Measurements from ENCODE around the gene CAB39. TPM values are rescaled to one million over a fixed set of nuclear protein-coding genes. Genes with fewer than 3 reads are reported as not detected.

CAB39 gene
- total and polyA plus RNA-seq, 12 donors, result 17.3 to 99.7 (median 90.0) TPM

- DNase-seq (no peak), ATAC-seq (peak in 1 of 8 donors; percentile 22)
- Histone ChIP-seq H3K27ac (no peak overlapping the region), H3K27me3 (no peaks in the 10 kb centered on the region), H3K36me3 (no peaks in the 10 kb centered on the region), H3K4me3 (no peak overlapping the region), H3K9me3 (no peaks in the 10 kb centered on the region), H3K4me1 (peaks cover 0 to 21% (median 0%) of the 10 kb centered on the region in 9 donors)
- TF ChIP-seq, protein P1, sequence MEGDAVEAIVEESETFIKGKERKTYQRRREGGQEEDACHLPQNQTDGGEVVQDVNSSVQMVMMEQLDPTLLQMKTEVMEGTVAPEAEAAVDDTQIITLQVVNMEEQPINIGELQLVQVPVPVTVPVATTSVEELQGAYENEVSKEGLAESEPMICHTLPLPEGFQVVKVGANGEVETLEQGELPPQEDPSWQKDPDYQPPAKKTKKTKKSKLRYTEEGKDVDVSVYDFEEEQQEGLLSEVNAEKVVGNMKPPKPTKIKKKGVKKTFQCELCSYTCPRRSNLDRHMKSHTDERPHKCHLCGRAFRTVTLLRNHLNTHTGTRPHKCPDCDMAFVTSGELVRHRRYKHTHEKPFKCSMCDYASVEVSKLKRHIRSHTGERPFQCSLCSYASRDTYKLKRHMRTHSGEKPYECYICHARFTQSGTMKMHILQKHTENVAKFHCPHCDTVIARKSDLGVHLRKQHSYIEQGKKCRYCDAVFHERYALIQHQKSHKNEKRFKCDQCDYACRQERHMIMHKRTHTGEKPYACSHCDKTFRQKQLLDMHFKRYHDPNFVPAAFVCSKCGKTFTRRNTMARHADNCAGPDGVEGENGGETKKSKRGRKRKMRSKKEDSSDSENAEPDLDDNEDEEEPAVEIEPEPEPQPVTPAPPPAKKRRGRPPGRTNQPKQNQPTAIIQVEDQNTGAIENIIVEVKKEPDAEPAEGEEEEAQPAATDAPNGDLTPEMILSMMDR (IDR thresholded peaks at IDR 0.05), result no peak
- intact Hi-C loops (cut with DNase I), result no loop called here
- 50 to 56% methylated on average over 9 of the region's 9 CpGs for WGBS, 2 donors
Measured at GRCh38 chr2:230690439-230690838, 22.2 kb upstream of the CAB39 start.

DNA sequence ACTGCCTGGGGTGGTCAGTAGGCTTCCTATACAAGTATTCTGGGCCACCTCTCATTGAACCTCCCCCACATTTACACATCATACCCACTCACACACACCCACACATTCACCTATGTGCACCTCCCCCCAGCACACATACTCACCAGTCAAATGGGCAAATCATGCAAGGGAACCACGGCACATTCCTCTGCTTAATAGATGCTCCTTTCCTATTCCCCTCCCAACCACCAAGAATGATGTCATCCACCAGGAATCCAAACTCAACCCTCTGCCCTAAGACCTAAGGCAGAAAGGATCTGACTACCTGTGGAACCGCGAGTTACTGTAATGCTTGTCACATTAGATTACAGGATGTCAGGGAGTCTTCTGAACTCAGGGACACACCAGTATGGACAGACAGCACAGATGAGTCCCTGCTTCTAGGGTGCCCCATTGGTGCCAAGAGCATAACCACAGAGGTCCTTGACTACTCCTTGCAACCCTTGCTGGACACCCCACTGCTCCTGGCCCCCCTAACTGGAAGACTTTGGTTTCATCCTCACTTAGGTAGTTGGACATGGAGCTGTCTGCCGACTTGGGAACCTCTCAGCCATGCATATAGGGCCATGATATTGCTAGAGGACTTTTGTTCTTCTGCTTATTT is 21.5 kb upstream of the CAB39 start:
- no peaks in the 10 kb centered on the region for H3K9me3 ChIP-seq
- 52 to 57% methylated on average over 4 of the region's 4 CpGs for WGBS, 2 donors
- intact Hi-C loops (cut with DNase I), result no loop called here
- no peaks in the 10 kb centered on the region for H3K36me3 ChIP-seq
- ATAC-seq, result no peak
- no peak overlapping the region for H3K27ac ChIP-seq
- no peak overlapping the region for H3K4me3 ChIP-seq
- peaks cover 0 to 16% (median 0%) of the 10 kb centered on the region in 9 donors for H3K4me1 ChIP-seq
- no peak for DNase-seq
- H3K27me3 ChIP-seq, result no peaks in the 10 kb centered on the region
- TF ChIP-seq, protein P1 (IDR thresholded peaks at IDR 0.05), result no peak

- H3K27ac ChIP-seq, result no peak overlapping the region
- no peak overlapping the region for H3K4me3 ChIP-seq
- intact Hi-C loops (cut with DNase I), result no loop called here
- no peaks in the 10 kb centered on the region for H3K9me3 ChIP-seq
- TF ChIP-seq, protein P1 (IDR thresholded peaks at IDR 0.05), result no peak
- ATAC-seq (no peak), DNase-seq (no peak)
- 79 to 88% methylated on average over 2 of the region's 2 CpGs for WGBS, 2 donors
- H3K4me1 ChIP-seq, result peaks cover 0 to 14% (median 0%) of the 10 kb centered on the region in 9 donors
- no peaks in the 10 kb centered on the region for H3K36me3 ChIP-seq
- no peaks in the 10 kb centered on the region for H3K27me3 ChIP-seq
Measured at GRCh38 chr2:230692760-230693159, 19.9 kb upstream of the CAB39 start.

DNA sequence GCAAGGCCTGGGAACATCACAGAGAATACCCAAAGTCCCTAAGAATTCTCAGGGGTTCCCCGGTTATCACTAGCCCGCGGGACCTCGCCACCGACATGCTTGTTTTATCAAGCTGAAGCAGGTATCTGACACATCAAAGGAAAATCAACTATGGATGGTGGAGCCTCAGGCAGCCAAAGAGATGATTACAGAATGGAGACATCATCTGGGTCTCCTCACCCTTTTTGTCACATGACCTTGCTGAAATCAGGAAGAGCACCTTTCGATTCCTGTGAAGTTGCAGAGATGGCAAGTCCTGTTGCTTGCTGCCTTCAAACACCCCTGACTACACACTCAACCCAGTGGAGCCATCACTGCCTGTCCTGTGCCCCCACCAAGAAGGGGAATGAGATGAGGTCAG is 19.2 kb upstream of the CAB39 start:
- DNase-seq (no peak), ATAC-seq (no peak)
- intact Hi-C loops (cut with DNase I), result no loop called here
- no peaks in the 10 kb centered on the region for H3K36me3 ChIP-seq
- H3K4me1 ChIP-seq, result peaks cover 0 to 10% (median 0%) of the 10 kb centered on the region in 9 donors
- 81 to 85% methylated on average over 6 of the region's 6 CpGs for WGBS, 2 donors
- no peaks in the 10 kb centered on the region for H3K27me3 ChIP-seq
- no peaks in the 10 kb centered on the region for H3K9me3 ChIP-seq
- no peak overlapping the region for H3K4me3 ChIP-seq
- TF ChIP-seq, protein P1 (IDR thresholded peaks at IDR 0.05), result no peak
- H3K27ac ChIP-seq, result no peak overlapping the region
